Nephron progenitor cell (in vitro differentiated cells): ENCODE measurements around the gene RHCE.
"Not testable (repeated sequence)": the region's sequence is repeated elsewhere in the genome, so short reads cannot be mapped to it uniquely, and the experiment has no call there.

Source experiments
- DNase-seq: peaks from one replicate; pipeline ENCODE4 v3.0.0; 2021
- H3K27ac Mint-ChIP-seq: 2 replicates; pipeline ENCODE4 v1.8.0; 2021; ENCODE audit warnings: mild to moderate bottlenecking, moderate library complexity, mixed read lengths
- H3K27me3 Mint-ChIP-seq: 2 replicates; pipeline ENCODE4 v1.8.0; 2021; ENCODE audit warnings: mild to moderate bottlenecking, low read depth, mixed read lengths; ENCODE audit not compliant: poor library complexity
- H3K36me3 Mint-ChIP-seq: 2 replicates; pipeline ENCODE4 v1.8.0; 2021; ENCODE audit warnings: low read depth, mixed read lengths
- H3K4me1 Mint-ChIP-seq: 2 replicates; pipeline ENCODE4 v1.8.0; 2021; ENCODE audit warnings: mixed read lengths
- H3K4me3 Mint-ChIP-seq: 2 replicates; pipeline ENCODE4 v1.8.0; 2021; ENCODE audit warnings: mild to moderate bottlenecking, moderate library complexity, mixed read lengths
- H3K9me3 Mint-ChIP-seq: 2 replicates; pipeline ENCODE4 v1.8.0; 2021; ENCODE audit warnings: mild to moderate bottlenecking, moderate library complexity, mixed read lengths

Gene RHCE

GRCh38 chr1:25312806-25313470 lies 107.7 kb downstream of the RHCE start:
- peaks cover 28% of the 10 kb centered on the region for H3K36me3 Mint-ChIP-seq
- not testable (repeated sequence) for H3K9me3 Mint-ChIP-seq, H3K27me3 Mint-ChIP-seq, DNase-seq, H3K4me3 Mint-ChIP-seq, H3K27ac Mint-ChIP-seq, H3K4me1 Mint-ChIP-seq
